GM12891 (cell line): ENCODE results near the gene CEBPE.

ENCODE experiments used
- DNase-seq: peaks from one replicate; pipeline ENCODE4 v3.0.0; 2011; ENCODE audit warnings: low spot score; ENCODE audit not compliant: insufficient read length
- FAIRE-seq: peaks from 2 replicates; lab custom pipeline; 2011; peaks lifted over from hg19 to GRCh38; lab: Jason Lieb, UNC
- PAX5 ChIP-seq: IDR thresholded peaks from 2 replicates; pipeline ENCODE4 v1.6.1; 2011; ENCODE audit warnings: low read length, moderate library complexity, mild to moderate bottlenecking; ENCODE audit not compliant: insufficient read depth, severe bottlenecking
- POLR2A ChIP-seq: IDR thresholded peaks from 2 replicates; pipeline ENCODE4 v1.6.1; 2011; ENCODE audit warnings: low read depth, low read length, control low read depth
- POLR2AphosphoS5 ChIP-seq: IDR thresholded peaks from 2 replicates; pipeline ENCODE4 v1.6.1; 2011; ENCODE audit warnings: low read depth, low read length, control low read depth
- POU2F2 ChIP-seq: IDR thresholded peaks from 2 replicates; pipeline ENCODE4 v1.6.1; 2011; ENCODE audit warnings: low read depth, mild to moderate bottlenecking, control low read depth, low read length, moderate library complexity
- SPI1 ChIP-seq: IDR thresholded peaks from 2 replicates; pipeline ENCODE4 v1.6.1; 2011; ENCODE audit warnings: low read depth, low read length, control low read depth
- TAF1 ChIP-seq: IDR thresholded peaks from 2 replicates; pipeline ENCODE4 v1.6.1; 2011; ENCODE audit warnings: low read depth, low read length, control low read depth

CEBPE gene

GRCh38 chr14:23123419-23123818, 4.4 kb upstream of the CEBPE start:
- no peak for DNase-seq
- no peak for FAIRE-seq
- TF ChIP-seq POU2F2 (no peak), PAX5 (no peak), POLR2AphosphoS5 (no peak), TAF1 (no peak), SPI1 (no peak), POLR2A (no peak)

GRCh38 chr14:23122086-23122485, 3.0 kb upstream of the CEBPE start:
- DNase-seq, result no peak
- TF ChIP-seq POU2F2, result no peak
- no peak for TF ChIP-seq POLR2AphosphoS5
- TF ChIP-seq PAX5, result no peak
- no peak for TF ChIP-seq POLR2A
- TF ChIP-seq TAF1, result no peak
- peak; percentile 20 for FAIRE-seq

GRCh38 chr14:23121361-23121771, 2.3 kb upstream of the CEBPE start:
- TF ChIP-seq PAX5 (no peak), TAF1 (no peak), SPI1 (peak; percentile 52), POLR2AphosphoS5 (no peak), POU2F2 (peak; percentile 87; the same call in 1 of the 2 replicates)
- FAIRE-seq (peak; percentile 80), DNase-seq (no peak)

- FAIRE-seq, result peak; percentile 86
- TF ChIP-seq SPI1 (0 out of 2 replicates have a peak, but pooled peaks have one; percentile 24), POU2F2 (peak; percentile 79; the same call in 1 of the 2 replicates), TAF1 (no peak)
- DNase-seq, result peak; percentile 78
Observed at GRCh38 chr14:23120541-23121251, 1.6 kb upstream of the CEBPE start.

- TF ChIP-seq POLR2A (no peak), SPI1 (peak; percentile 62), PAX5 (no peak), TAF1 (peak; percentile 20; the same call in 1 of the 2 replicates)
- DNase-seq (peak; percentile 59), FAIRE-seq (no peak)
Observed at GRCh38 chr14:23119363-23120327, 590 bp upstream of the CEBPE start.

GRCh38 chr14:23117371-23118020, 1.6 kb downstream of the CEBPE start:
- TF ChIP-seq PAX5 (no peak), POLR2A (no peak), POU2F2 (no peak), POLR2AphosphoS5 (no peak), SPI1 (no peak), TAF1 (no peak)
- DNase-seq (no peak), FAIRE-seq (no peak)

- TF ChIP-seq SPI1, result no peak
- TF ChIP-seq PAX5, result no peak
- TF ChIP-seq POLR2AphosphoS5, result no peak
- TF ChIP-seq TAF1, result no peak
- no peak for TF ChIP-seq POU2F2
- no peak for TF ChIP-seq POLR2A
- DNase-seq, result no peak
- no peak for FAIRE-seq
Observed at GRCh38 chr14:23115918-23116317, 3.1 kb downstream of the CEBPE start.

GRCh38 chr14:23115039-23115731, 3.9 kb downstream of the CEBPE start:
- TF ChIP-seq PAX5 (no peak), SPI1 (peak; percentile 36)
- no peak for FAIRE-seq
- no peak for DNase-seq

GRCh38 chr14:23114669-23115038, 4.4 kb downstream of the CEBPE start:
- no peak for TF ChIP-seq POLR2A
- no peak for TF ChIP-seq SPI1
- no peak for TF ChIP-seq POU2F2
- no peak for TF ChIP-seq TAF1
- TF ChIP-seq PAX5, result no peak
- TF ChIP-seq POLR2AphosphoS5, result no peak
- FAIRE-seq, result no peak
- no peak for DNase-seq
